BLaER1 (cell line): ENCODE data around the gene MROH2A.

Experiments
- H3K27ac ChIP-seq: shearing (Covaris generic); formaldehyde crosslinking; 2 replicates; pipeline ENCODE4 v1.8.1; 2022
- H3K27me3 ChIP-seq: shearing (Covaris generic); formaldehyde crosslinking; 2 replicates; pipeline ENCODE4 v1.8.1; 2022
- H3K36me3 ChIP-seq: shearing (Covaris generic); formaldehyde crosslinking; 2 replicates; pipeline ENCODE4 v1.8.1; 2022
- H3K4me1 ChIP-seq: shearing (Covaris generic); formaldehyde crosslinking; 2 replicates; pipeline ENCODE4 v1.8.1; 2022
- H3K4me2 ChIP-seq: shearing (Covaris generic); formaldehyde crosslinking; 2 replicates; pipeline ENCODE4 v1.8.1; 2022
- H3K4me3 ChIP-seq: shearing (Covaris generic); formaldehyde crosslinking; 2 replicates; pipeline ENCODE4 v1.8.1; 2022
- H3K9ac ChIP-seq: shearing (Covaris generic); formaldehyde crosslinking; 2 replicates; pipeline ENCODE4 v1.8.1; 2022
- H3K9me3 ChIP-seq: shearing (Covaris generic); formaldehyde crosslinking; 2 replicates; pipeline ENCODE4 v1.8.1; 2022
- H4K20me1 ChIP-seq: shearing (Covaris generic); formaldehyde crosslinking; 2 replicates; pipeline ENCODE4 v1.8.1; 2022
- Cebpa-rat ChIP-seq: shearing (Covaris generic); IDR thresholded peaks from 2 replicates; pipeline ENCODE4 v1.8.1; 2022

Gene MROH2A

DNA sequence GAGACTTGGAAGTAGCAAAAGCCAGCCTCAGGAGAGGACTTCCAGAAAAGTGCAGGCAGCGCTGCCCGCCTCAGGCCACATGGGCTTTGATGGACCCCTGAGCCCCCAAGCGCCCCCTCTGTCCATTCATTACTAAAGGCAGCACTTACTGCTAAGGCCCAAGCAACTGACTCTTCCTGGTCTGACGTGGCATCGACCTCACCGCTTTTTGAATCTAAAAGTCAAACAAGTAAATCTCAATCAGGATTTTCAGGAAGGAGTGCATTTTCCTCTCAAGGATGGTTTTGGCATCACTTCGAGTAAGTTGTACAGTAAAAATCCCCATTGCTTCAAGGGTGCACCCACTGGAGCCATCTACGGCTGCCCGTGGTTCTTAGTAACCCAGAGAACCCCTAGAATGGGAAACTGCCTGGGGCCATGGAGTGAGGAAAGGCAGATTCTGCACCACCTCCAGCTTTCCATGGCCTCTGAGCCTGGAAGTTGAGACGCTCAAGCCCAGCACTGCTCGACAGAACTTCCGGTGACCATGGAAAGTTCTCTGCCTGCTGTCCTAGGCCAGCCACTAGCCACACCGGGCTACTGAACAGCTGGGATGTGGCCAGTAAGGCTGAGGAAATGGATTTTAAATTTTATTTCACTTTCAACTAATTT lies 69.2 kb downstream of the MROH2A start:
- Histone ChIP-seq H3K27me3 (no peaks in the 10 kb centered on the region), H3K9ac (no peak overlapping the region), H3K4me3 (no peak overlapping the region), H3K36me3 (peaks cover 100% of the 10 kb centered on the region), H3K9me3 (no peaks in the 10 kb centered on the region), H3K27ac (no peak overlapping the region), H4K20me1 (peaks cover 92% of the 10 kb centered on the region), H3K4me2 (no peak overlapping the region), H3K4me1 (peaks cover 19% of the 10 kb centered on the region)
- TF ChIP-seq Cebpa-rat: no peak

DNA sequence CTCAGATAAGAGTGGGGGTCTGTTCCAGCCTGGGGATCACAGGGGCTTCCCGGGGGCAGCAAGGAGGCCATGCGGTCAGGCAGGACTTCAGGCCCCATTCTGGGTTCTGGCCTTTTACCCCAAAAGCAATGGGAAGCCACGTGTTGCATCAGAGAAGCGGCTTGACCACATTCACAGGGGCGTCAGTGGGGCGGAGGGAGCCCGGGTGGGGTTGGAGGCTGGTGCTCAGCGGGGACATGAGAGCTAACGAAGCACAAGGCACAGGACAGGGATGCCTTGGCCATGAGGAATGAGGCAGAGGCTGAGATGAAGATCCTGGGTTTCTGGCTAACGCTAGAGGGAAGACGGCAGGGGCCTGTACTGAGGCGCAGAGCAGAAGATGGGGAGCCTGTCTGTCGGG lies 70.1 kb downstream of the MROH2A start:
- Histone ChIP-seq H4K20me1 (peaks cover 84% of the 10 kb centered on the region), H3K4me1 (peaks cover 28% of the 10 kb centered on the region), H3K9me3 (no peaks in the 10 kb centered on the region), H3K27ac (no peak overlapping the region), H3K9ac (no peak overlapping the region), H3K36me3 (peaks cover 92% of the 10 kb centered on the region), H3K4me2 (no peak overlapping the region), H3K27me3 (no peaks in the 10 kb centered on the region), H3K4me3 (no peak overlapping the region)
- no peak for TF ChIP-seq Cebpa-rat

DNA sequence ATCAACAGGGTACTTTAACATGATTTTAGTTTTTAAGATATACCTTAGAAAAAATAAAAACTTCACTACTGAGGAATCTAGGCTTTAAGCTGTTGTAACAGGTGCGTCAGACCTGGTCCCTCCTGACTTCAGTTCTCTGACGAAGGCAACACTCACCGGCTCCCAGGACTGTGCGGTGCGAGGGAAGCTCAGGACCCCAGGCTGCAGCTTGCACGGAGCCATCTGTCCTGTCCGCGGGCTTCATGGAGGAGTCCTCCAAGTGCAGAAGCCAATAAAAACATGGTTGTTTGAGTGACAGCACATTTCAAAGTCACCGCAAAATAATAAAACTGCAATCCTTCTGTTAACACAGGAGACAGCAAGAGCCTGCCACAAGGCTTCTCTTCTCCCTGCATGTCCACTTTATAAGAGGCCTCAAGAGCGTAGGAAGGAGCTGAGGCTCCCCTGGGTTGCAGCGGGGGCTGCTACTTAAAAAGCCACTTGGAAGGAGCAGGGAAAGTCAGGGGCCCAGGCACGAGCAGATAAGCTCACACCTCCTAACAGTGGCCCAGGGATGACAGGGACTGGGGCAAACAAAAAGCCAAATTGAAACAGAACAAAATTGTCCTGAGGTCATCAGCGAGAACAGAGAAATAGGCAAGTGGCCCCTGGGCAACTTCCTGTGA lies 71.6 kb downstream of the MROH2A start:
- Histone ChIP-seq H3K36me3 (peaks cover 78% of the 10 kb centered on the region), H3K4me3 (no peak overlapping the region), H3K9me3 (no peaks in the 10 kb centered on the region), H3K9ac (no peak overlapping the region; the same call in 1 of the 2 replicates), H3K4me1 (peaks cover 34% of the 10 kb centered on the region), H3K27me3 (no peaks in the 10 kb centered on the region), H3K27ac (no peak overlapping the region), H3K4me2 (no peak overlapping the region), H4K20me1 (peaks cover 80% of the 10 kb centered on the region)
- no peak for TF ChIP-seq Cebpa-rat

DNA sequence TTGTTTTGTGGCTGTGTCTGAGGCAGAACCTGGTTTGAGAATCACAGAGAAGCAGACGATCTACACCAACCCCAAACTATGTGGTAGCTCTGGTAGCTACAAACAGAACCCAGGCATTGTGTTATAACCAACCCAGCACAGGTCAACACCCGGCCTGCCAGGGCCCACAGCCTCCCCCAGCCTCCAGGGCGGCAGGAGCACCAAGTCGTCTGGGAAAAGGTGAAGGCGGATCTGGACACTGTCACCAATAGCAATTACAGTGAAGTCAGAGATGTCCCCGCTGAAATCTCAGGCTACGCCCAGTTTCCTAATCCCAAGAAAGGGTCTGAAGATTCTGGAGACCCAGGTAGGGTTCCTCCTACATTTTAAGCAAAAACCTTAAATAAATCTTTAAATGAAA lies 72.6 kb downstream of the MROH2A start:
- H3K9ac ChIP-seq: no peak overlapping the region
- no peak overlapping the region for H3K4me2 ChIP-seq
- H3K4me3 ChIP-seq: no peak overlapping the region
- no peak for TF ChIP-seq Cebpa-rat
- peaks cover 41% of the 10 kb centered on the region for H3K4me1 ChIP-seq
- no peaks in the 10 kb centered on the region; the same call in 1 of the 2 replicates for H3K9me3 ChIP-seq
- peaks cover 70% of the 10 kb centered on the region for H4K20me1 ChIP-seq
- peaks cover 68% of the 10 kb centered on the region for H3K36me3 ChIP-seq
- no peak overlapping the region for H3K27ac ChIP-seq
- H3K27me3 ChIP-seq: no peaks in the 10 kb centered on the region

DNA sequence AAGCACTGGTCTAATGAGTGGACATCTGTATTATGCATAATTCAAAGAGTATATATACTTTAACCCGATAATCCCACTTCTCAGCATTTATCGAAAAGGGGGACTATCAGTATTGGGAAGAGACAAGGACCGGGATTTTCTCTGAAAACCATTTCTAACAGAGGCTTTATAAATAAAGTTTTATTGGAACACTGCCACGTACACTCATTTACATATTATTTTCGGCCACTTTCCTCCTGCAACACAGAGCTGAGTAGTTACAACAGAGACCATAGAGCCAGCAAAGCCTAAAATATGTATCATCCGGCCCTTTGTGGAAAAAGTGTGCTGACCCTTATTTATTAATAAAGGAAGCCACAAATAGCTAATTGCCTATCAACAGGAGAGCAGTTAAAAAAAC lies 73.0 kb downstream of the MROH2A start:
- Histone ChIP-seq H3K27me3 (no peaks in the 10 kb centered on the region), H3K4me3 (no peak overlapping the region), H3K4me1 (peaks cover 41% of the 10 kb centered on the region), H3K4me2 (no peak overlapping the region), H3K9me3 (no peaks in the 10 kb centered on the region; the same call in 1 of the 2 replicates), H4K20me1 (peaks cover 66% of the 10 kb centered on the region), H3K27ac (no peak overlapping the region), H3K36me3 (peaks cover 63% of the 10 kb centered on the region), H3K9ac (no peak overlapping the region)
- TF ChIP-seq Cebpa-rat: no peak

DNA sequence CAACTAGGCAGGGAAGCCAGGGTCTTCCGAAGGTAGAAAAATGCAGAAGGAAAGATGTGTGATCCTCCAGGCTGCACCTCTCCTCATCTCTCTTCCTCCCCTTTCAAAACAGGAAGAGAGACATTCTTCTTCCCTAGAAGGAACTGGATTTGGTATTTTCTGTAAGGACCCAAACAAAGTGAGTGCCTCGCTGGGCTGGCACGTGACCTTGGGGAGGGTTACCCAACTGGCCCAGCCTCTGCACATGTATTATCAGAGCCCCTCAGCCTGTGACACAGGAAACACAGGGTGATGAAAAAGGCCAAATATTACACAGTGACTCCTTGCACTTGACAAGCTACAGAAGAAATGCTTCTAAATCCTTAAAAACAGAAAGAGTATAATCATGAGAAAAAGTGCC lies 73.9 kb downstream of the MROH2A start:
- H3K27ac ChIP-seq: no peak overlapping the region
- no peaks in the 10 kb centered on the region; the same call in 1 of the 2 replicates for H3K9me3 ChIP-seq
- H3K27me3 ChIP-seq: no peaks in the 10 kb centered on the region
- peak overlapping the region; percentile 85; the same call in 1 of the 2 replicates for H3K4me3 ChIP-seq
- peaks cover 54% of the 10 kb centered on the region for H3K36me3 ChIP-seq
- TF ChIP-seq Cebpa-rat: no peak
- peak overlapping the region; percentile 91 for H3K9ac ChIP-seq
- peak overlapping the region; percentile 95 for H3K4me2 ChIP-seq
- H3K4me1 ChIP-seq: peaks cover 41% of the 10 kb centered on the region
- H4K20me1 ChIP-seq: peaks cover 57% of the 10 kb centered on the region

DNA sequence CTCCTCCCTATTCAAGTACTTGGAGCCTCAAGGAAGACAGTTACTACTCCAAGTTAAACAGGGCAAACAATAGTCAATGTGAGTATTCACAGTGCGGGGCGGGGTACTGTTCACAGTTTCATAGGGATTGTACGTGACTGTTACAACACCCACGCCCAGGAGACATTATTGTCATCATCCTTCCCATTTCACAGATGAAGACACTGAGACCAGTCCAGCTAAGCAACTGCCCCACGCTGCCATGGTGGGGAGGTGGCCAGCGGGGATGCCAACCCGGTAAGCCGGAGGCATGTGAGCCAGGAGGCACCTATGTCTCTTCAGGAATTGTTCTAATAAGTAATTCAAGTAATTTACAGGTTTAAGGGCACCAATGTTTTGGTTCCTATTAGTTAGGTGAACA lies 75.2 kb downstream of the MROH2A start:
- H3K4me1 ChIP-seq: peaks cover 41% of the 10 kb centered on the region
- no peak for TF ChIP-seq Cebpa-rat

DNA sequence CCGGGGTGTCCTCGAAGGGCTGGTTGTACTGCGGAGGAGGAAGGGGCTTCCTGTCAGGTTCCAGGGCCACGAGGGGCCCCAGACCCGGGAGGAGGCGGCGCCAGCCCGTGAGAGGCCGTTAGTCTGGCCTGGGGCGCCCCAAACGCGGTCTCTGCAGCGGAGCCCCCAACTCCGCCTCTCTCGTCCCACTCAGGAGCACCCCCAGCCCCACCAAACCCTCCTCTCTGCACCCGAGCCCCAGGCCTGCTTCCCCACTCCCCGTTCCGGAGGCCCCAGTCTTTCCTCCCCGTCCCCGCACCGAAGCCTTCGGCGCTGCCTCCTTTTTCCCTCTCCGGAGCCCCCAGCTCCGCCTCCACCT lies 75.7 kb downstream of the MROH2A start:
- peak overlapping the region; percentile 85 for H3K4me3 ChIP-seq
- H3K4me2 ChIP-seq: peak overlapping the region; percentile 95
- H3K27ac ChIP-seq: peak overlapping the region; percentile 91
- H4K20me1 ChIP-seq: peaks cover 39% of the 10 kb centered on the region
- peaks cover 36% of the 10 kb centered on the region for H3K36me3 ChIP-seq
- H3K9me3 ChIP-seq: no peaks in the 10 kb centered on the region; the same call in 1 of the 2 replicates
- peak overlapping the region; percentile 91 for H3K9ac ChIP-seq
- H3K27me3 ChIP-seq: no peaks in the 10 kb centered on the region
- TF ChIP-seq Cebpa-rat: no peak
- peaks cover 41% of the 10 kb centered on the region for H3K4me1 ChIP-seq

More for the DNA sequence above, 75.2 kb downstream of the MROH2A start:
- Histone ChIP-seq H3K27ac (peak overlapping the region; percentile 91), H4K20me1 (peaks cover 44% of the 10 kb centered on the region), H3K4me2 (peak overlapping the region; percentile 95), H3K9ac (peak overlapping the region; percentile 91), H3K9me3 (no peaks in the 10 kb centered on the region; the same call in 1 of the 2 replicates), H3K36me3 (peaks cover 41% of the 10 kb centered on the region), H3K27me3 (no peaks in the 10 kb centered on the region), H3K4me3 (peak overlapping the region; percentile 85)

DNA sequence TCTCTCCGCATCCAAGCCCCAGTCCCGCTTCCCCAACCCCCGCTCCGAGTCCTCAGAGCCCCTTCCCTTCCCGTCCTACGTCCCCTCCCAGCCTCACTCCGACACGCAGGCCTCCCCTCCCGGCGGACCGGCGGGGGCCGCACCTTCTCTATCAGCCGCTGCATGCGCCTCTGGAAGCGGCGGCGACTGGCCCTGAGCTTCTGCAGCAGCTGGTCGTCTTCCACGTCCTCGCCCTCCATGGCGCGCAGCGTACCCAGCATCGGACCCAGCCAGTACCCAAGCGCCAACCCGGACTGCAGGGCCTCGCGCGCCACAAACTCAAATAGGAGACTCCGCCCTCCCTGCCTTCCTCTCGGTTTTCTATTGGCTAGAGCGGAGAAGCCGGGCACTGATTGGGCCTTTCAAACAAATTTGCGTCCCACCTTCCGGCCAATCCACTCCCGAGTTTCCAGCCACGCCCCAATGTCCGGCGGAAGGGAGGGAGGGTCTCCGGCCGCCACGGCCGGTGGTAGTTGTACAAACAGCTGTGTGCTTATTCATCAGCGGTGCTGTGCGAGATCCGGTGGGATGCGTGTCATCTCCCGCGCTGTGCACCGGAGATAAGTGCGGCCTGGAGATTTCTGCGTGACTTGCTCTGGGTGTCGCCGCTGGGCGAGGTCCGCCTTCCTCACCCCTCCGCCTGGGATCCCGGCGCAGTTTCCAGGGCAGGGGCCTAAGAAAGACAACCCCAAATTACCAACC lies 76.3 kb downstream of the MROH2A start, which contains the start of gene HJURP:
Gene HJURP, minus strand, starts transcription at position 295 of the 741 bp plus-strand sequence. Its CDS starts 35 bp downstream, at position 260.
- H4K20me1 ChIP-seq: peaks cover 34% of the 10 kb centered on the region
- no peak for TF ChIP-seq Cebpa-rat
- H3K27me3 ChIP-seq: no peaks in the 10 kb centered on the region
- peak within 1 kb of the TSS; percentile 91 for H3K27ac ChIP-seq
- H3K36me3 ChIP-seq: peaks cover 31% of the 10 kb centered on the region
- H3K9ac ChIP-seq: peak within 1 kb of the TSS; percentile 91
- no peaks in the 10 kb centered on the region; the same call in 1 of the 2 replicates for H3K9me3 ChIP-seq
- H3K4me1 ChIP-seq: peaks cover 41% of the 10 kb centered on the region
- peak within 1 kb of the TSS; percentile 85 for H3K4me3 ChIP-seq
- peak within 1 kb of the TSS; percentile 95 for H3K4me2 ChIP-seq

DNA sequence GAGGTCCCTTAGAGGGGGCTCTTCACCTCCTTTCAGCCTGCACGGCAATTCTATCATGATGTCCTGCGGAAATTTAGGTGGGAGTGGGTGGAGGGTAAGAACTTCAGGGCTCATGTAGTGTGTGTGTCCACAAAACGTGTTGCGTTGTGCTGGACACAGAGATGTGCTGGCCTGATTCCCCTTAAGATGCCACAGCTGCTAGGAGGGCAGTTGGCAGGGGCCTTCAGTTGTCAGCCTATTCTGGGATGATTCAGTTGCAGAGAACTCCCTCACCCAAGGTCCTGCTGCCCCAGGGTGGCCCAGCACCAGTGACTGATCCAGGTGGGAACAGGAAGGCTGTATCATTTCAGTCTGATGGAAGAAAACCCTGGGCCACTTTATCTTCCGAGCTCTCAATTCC lies 77.2 kb downstream of the MROH2A start:
- Histone ChIP-seq H3K9me3 (no peaks in the 10 kb centered on the region; the same call in 1 of the 2 replicates), H3K4me1 (peaks cover 41% of the 10 kb centered on the region), H3K4me3 (no peak overlapping the region), H3K27me3 (no peaks in the 10 kb centered on the region), H3K9ac (no peak overlapping the region), H3K4me2 (peak overlapping the region; percentile 95; the same call in 1 of the 2 replicates), H3K27ac (no peak overlapping the region), H4K20me1 (peaks cover 24% of the 10 kb centered on the region), H3K36me3 (peaks cover 22% of the 10 kb centered on the region)
- no peak for TF ChIP-seq Cebpa-rat
